Left lung (tissue), 10 donors: Measurements from ENCODE around the gene TK1. TPM values are rescaled to one million over a fixed set of nuclear protein-coding genes. Genes with fewer than 3 reads are reported as not detected.

Source experiments
- ATAC-seq: fragments of 200-7000 bp; cut with Tn5 transposase; one replicate; pipeline ENCODE4 v1.9.1; 2020; ENCODE audit warnings: moderate library complexity
- DNase-seq, 4 donors: peaks; one replicate each; pipeline ENCODE4 v3.0.0-alpha.2; 2013 to 2020
- H3K27ac ChIP-seq, 2 donors: fragments of 200-600 bp; sonication (generic) in 1 of 2; one replicate each; pipeline versions ENCODE4 v1.5.0 to v1.8.0; 2020 to 2021
- H3K27me3 ChIP-seq, 2 donors: fragments of 200-600 bp; sonication (generic) in 1 of 2; one replicate each; pipeline versions ENCODE4 v1.5.0 to v1.8.0; 2020 to 2021
- H3K36me3 ChIP-seq, 2 donors: fragments of 200-600 bp; sonication (generic) in 1 of 2; one replicate each; pipeline versions ENCODE4 v1.5.0 to v1.8.0; 2020 to 2021
- H3K4me1 ChIP-seq, 2 donors: fragments of 200-600 bp; one replicate each; pipeline ENCODE4 v1.8.0; 2021
- H3K4me3 ChIP-seq, 2 donors: fragments of 200-600 bp; sonication (generic) in 1 of 2; one replicate each; pipeline versions ENCODE4 v1.5.0 to v1.8.0; 2020 to 2021; ENCODE audit warnings: mild to moderate bottlenecking in 1 of 2
- H3K9me3 ChIP-seq, 2 donors: fragments of 200-600 bp; sonication (generic) in 1 of 2; one replicate each; pipeline versions ENCODE4 v1.5.0 to v1.8.0; 2020 to 2021
- intact Hi-C, 2 donors: fragments of 100-400 bp; cut with DNase I; formaldehyde crosslinking; loops; one replicate each; pipeline versions ENCODE4 v1.11.2 to v1.14.2; 2022
- polyA plus RNA-seq, 6 donors: library from polyadenylated mRNA; unstranded; fragments of 120-200 nt; gene quantifications; one replicate each; pipeline ENCODE4 v1.2.1, GENCODE V29; 2013; ENCODE audit not compliant: insufficient read length in 6 of 6
- total RNA-seq, 2 donors: library from RNA; stranded (reverse); fragmentation: NEBNext Ultra II Directional; extraction: Animal tissue kit (Norgen Biotek cat#: 25700); gene quantifications; one replicate each; pipeline ENCODE4 v1.2.1, GENCODE V29; 2021
- TF ChIP-seq, protein P1 (sequence below), 2 donors: fragments of 200-600 bp; sonication (generic) in 1 of 2; IDR thresholded peaks; one replicate each; pipeline versions ENCODE4 v1.5.0 to v1.8.0; 2021; ENCODE audit warnings: antibody characterized with exemption in 2 of 2
- donor health status: DM: no; HTN: yes; CAD: no.
- donor health status: DM: no; HTN: no; CAD: no.

The TK1 gene
- total and polyA plus RNA-seq, 8 donors = 22.5 to 54.9 (median 28.2) TPM

DNA sequence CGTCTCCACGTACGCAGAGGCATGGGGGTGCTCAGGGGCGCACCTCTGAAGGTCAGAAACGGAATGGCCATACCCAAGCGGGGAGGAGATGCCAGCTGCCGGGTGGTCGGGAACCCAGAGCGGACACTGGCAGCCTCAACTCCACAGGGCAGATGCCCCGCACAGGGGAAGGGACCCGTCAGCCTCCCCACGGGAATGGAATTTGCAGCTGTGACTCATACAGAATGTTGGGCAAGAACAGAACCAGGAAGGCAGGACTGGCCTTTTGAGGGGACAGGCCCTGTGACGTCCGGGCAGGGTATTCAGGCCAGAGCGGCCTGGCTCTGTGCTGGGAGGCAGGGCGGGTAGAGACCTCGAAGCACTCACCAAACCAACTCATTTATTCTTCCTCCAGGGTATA lies 7.5 kb downstream of the TK1 start:
- ATAC-seq = peak; percentile 49
- peak in 2 of 4 donors; percentile 69 to 85 for DNase-seq
- peaks cover 16 to 56% of the 10 kb centered on the region in 2 donors for H3K4me1 ChIP-seq
- H3K9me3 ChIP-seq = no peaks in the 10 kb centered on the region
- peak overlapping the region in 1 of 2 donors; percentile 54 for H3K27ac ChIP-seq
- no peaks in the 10 kb centered on the region for H3K36me3 ChIP-seq
- no peak overlapping the region for H3K4me3 ChIP-seq
- TF ChIP-seq, protein P1, sequence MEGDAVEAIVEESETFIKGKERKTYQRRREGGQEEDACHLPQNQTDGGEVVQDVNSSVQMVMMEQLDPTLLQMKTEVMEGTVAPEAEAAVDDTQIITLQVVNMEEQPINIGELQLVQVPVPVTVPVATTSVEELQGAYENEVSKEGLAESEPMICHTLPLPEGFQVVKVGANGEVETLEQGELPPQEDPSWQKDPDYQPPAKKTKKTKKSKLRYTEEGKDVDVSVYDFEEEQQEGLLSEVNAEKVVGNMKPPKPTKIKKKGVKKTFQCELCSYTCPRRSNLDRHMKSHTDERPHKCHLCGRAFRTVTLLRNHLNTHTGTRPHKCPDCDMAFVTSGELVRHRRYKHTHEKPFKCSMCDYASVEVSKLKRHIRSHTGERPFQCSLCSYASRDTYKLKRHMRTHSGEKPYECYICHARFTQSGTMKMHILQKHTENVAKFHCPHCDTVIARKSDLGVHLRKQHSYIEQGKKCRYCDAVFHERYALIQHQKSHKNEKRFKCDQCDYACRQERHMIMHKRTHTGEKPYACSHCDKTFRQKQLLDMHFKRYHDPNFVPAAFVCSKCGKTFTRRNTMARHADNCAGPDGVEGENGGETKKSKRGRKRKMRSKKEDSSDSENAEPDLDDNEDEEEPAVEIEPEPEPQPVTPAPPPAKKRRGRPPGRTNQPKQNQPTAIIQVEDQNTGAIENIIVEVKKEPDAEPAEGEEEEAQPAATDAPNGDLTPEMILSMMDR (IDR thresholded peaks at IDR 0.05) = no peak
- intact Hi-C loops = no loop called here
- H3K27me3 ChIP-seq = no peaks in the 10 kb centered on the region

DNA sequence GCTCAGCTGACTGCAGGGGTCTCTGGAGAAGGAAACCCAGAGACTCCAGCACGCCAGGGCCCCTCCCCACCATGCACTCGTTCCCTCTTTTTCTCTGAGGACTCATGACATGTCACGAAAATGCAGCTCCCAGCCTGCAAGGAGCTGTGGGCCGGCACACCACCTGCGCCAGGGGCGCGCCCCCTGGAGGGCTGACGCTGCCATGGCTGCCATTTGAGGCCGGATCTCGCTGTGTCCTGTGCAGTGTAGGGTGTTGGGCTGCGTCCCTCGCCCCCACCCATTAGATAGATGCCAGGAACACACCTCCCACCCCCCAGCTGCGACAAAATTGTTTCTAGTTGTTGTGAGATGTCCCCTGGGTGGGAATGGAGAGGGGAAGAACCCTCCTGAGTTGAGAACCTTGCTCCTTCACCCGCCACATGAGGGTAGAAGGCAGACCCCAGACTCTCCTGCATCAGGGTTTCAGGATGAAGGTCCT lies 10.3 kb downstream of the TK1 start:
- TF ChIP-seq, protein P1 (IDR thresholded peaks at IDR 0.05) = peak; percentile 82 to 94
- Histone ChIP-seq H3K27me3 (no peaks in the 10 kb centered on the region), H3K4me1 (peaks cover 41 to 82% of the 10 kb centered on the region in 2 donors), H3K4me3 (no peak overlapping the region), H3K36me3 (peaks cover 0 to 20% of the 10 kb centered on the region in 2 donors), H3K9me3 (no peaks in the 10 kb centered on the region), H3K27ac (peak overlapping the region in 1 of 2 donors; percentile 92)
- intact Hi-C loops = no loop called here
- ATAC-seq (peak; percentile 44), DNase-seq (peak in 3 of 4 donors; percentile 67 to 97 (median 79))

DNA sequence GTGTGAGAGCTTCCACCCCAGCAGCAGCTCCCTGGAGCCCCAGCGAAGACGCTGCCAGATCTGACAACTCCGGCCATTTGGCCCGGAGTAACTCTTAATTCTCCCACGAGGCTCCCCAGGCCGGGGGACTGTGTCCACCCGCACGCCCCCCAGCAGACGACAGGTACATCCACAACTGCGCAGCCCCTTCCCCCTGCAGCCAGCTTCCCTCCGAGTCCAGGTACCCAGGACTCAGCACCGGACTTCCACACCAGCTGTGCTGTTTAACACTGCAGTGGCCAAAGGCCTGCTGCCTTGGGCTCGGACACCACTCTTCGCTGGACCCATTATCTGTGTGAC lies 11.2 kb downstream of the TK1 start:
- peaks cover 0 to 30% of the 10 kb centered on the region in 2 donors for H3K36me3 ChIP-seq
- TF ChIP-seq, protein P1 (IDR thresholded peaks at IDR 0.05) = no peak
- peaks cover 41 to 89% of the 10 kb centered on the region in 2 donors for H3K4me1 ChIP-seq
- intact Hi-C loops = no loop called here
- H3K4me3 ChIP-seq = no peak overlapping the region
- H3K27me3 ChIP-seq = no peaks in the 10 kb centered on the region
- no peak for DNase-seq
- H3K27ac ChIP-seq = peak overlapping the region; percentile 88 to 92
- ATAC-seq = no peak
- no peaks in the 10 kb centered on the region for H3K9me3 ChIP-seq

DNA sequence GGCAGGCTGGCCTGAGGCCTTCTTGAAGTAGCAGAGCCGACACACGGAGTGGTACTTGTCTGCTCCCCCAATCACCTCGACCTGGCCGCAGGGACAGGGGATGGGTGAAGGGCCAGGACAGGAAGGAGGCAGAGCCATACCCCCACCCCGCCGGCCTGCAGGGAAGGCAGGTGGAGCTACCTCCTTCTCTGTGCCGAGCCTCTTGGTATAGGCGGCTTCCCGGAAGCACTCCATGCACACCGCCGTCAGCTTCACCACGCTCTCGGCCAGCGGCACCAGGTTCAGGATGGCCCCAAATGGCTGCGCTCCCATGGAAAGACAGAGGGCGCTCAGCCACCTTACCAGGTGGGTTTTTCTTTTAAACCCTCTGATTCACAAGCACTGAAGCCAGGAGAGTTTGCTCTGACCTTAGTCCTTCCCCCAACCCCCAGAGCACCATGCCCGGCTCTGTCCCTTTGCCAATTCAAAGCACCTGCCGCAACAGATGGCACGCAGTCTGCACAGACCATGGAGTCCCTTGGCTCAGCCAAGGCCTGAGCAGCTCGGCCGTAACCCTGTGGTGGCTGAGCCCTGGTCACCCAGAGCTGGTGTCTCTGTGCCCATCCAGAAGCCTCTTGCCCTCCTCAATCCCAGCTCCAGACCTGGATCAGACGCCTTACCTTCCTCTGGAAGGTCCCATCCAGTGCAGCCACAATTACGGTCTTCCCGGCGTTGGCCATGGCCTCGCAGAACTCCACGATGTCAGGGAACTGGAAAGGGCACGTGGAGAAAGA lies 11.8 kb downstream of the TK1 start:
- intact Hi-C loops = no loop called here
- ATAC-seq (peak; percentile 46), DNase-seq (no peak)
- TF ChIP-seq, protein P1 (IDR thresholded peaks at IDR 0.05) = no peak
- peaks cover 0 to 31% of the 10 kb centered on the region in 2 donors for H3K36me3 ChIP-seq
- H3K4me1 ChIP-seq = peaks cover 41 to 89% of the 10 kb centered on the region in 2 donors
- H3K9me3 ChIP-seq = no peaks in the 10 kb centered on the region
- H3K27me3 ChIP-seq = no peaks in the 10 kb centered on the region
- H3K27ac ChIP-seq = peak overlapping the region; percentile 88 to 92
- H3K4me3 ChIP-seq = peak overlapping the region in 1 of 2 donors; percentile 2

DNA sequence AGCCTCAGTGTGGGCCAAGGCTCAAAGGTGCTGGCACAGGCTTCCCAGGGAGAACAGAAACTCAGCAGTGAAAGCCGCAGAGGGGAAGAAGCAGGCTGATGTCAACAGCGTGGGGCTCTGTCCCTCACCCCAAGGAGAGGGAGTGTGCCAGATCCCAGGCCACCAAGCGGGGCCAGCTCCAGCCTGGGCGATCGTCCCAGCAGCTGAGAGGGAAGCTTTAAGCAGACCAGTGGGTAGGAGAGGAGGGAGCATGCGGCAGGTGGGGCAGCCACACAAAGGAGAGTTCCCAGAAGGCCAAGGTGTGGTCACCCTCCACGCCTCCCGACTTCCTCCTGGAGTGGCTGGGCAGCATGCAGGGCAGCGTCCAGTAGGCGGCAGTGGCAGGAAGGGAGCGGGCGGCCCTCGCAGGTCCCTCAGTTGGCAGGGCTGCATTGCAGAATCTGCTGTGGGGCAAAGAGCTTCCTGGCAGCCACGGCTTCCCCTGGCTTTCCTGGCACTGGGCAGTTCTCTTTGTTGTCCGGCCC lies 12.4 kb downstream of the TK1 start:
- Histone ChIP-seq H3K4me3 (no peak overlapping the region), H3K9me3 (no peaks in the 10 kb centered on the region), H3K27me3 (no peaks in the 10 kb centered on the region), H3K27ac (peak overlapping the region; percentile 88 to 92), H3K4me1 (peaks cover 46 to 89% of the 10 kb centered on the region in 2 donors), H3K36me3 (peaks cover 0 to 31% of the 10 kb centered on the region in 2 donors)
- DNase-seq = peak in 2 of 4 donors; percentile 94 to 96
- intact Hi-C loops = no loop called here
- ATAC-seq = peak; percentile 83
- TF ChIP-seq, protein P1 (IDR thresholded peaks at IDR 0.05) = peak; percentile 47 to 77
